K562 (cell line): ENCODE data around the gene HOXB7. TPM values are rescaled to one million over a fixed set of nuclear protein-coding genes. Genes with fewer than 3 reads are reported as not detected.

Source experiments
- ATAC-seq: fragments of 200-7000 bp; cut with Tn5 transposase; 3 replicates; pipeline ENCODE4 v1.9.1; 2020; ENCODE audit warnings: moderate library complexity
- BruUV-seq: library from RNA; stranded (reverse); fragments of 400-500 nt; replicated peaks from 2 replicates; lab custom pipeline; 2021; lab: Mats Ljungman, UMichigan
- CTCF ChIA-PET: fragments of 300-600 bp; formaldehyde crosslinking; extraction: SDS; loops from one replicate; lab custom pipeline; 2021; ENCODE audit warnings: low intra/inter-chr PET ratio; lab: Yijun Ruan, JAX
- POLR2A ChIA-PET: fragments of 300-600, 350-650 bp; sonication (Branson Sonifier 250); formaldehyde crosslinking; extraction: SDS; loops from one replicate; lab custom pipeline; 2021; ENCODE audit warnings: antibody characterized with exemption, inconsistent platforms; lab: Yijun Ruan, JAX
- DNase-seq, 4 experiments: peaks; one replicate each; pipeline versions ENCODE4 v3.0.0 to v3.0.0-alpha.2; 2011 to 2018; ENCODE audit warnings: low spot score in 3 of 4, mixed read lengths in 3 of 4; ENCODE audit errors: extremely low read depth in 1 of 4
- FAIRE-seq: peaks from 2 replicates; lab custom pipeline; 2011; peaks lifted over from hg19 to GRCh38; lab: Jason Lieb, UNC
- H2AFZ ChIP-seq: 2 replicates; pipeline ENCODE4 v1.6.0; 2011; ENCODE audit warnings: low read depth, low read length, control low read depth, inconsistent platforms
- H3K27ac ChIP-seq: fragments of 200-600 bp; 3 replicates; pipeline ENCODE4 v1.8.0; 2011; ENCODE audit warnings: low read depth, mild to moderate bottlenecking, control low read depth, inconsistent platforms, low read length, moderate library complexity, mixed read lengths; ENCODE audit errors: extremely low read depth
- H3K27me3 ChIP-seq, 2 experiments: fragments of 300-600 bp in 1 of 2; 2 replicates in 1 of 2; 3 replicates in 1 of 2; pipeline versions ENCODE4 v1.6.0 to v1.8.0; 2011; ENCODE audit warnings: inconsistent platforms in 2 of 2, low read length in 2 of 2, mild to moderate bottlenecking in 1 of 2, mixed read lengths in 1 of 2, moderate library complexity in 1 of 2; ENCODE audit not compliant: control insufficient read depth in 2 of 2, insufficient read depth in 2 of 2
- H3K36me3 ChIP-seq: fragments of 300-600 bp; 3 replicates; pipeline ENCODE4 v1.8.0; 2011; ENCODE audit warnings: mild to moderate bottlenecking, low read length, inconsistent platforms; ENCODE audit not compliant: control insufficient read depth, insufficient read depth
- H3K4me1 ChIP-seq, 2 experiments: fragments of 200-600 bp in 1 of 2; replicated peaks in 1 of 2; 2 replicates in 1 of 2; 3 replicates in 1 of 2; pipeline versions ENCODE4 v1.5.1 to v1.8.0; 2011; ENCODE audit warnings: inconsistent platforms in 2 of 2, low read length in 2 of 2, mild to moderate bottlenecking in 1 of 2, mixed read lengths in 1 of 2, moderate library complexity in 1 of 2; ENCODE audit not compliant: control insufficient read depth in 2 of 2, insufficient read depth in 2 of 2
- H3K4me2 ChIP-seq: 2 replicates; pipeline ENCODE4 v1.6.1; 2011; ENCODE audit warnings: low read length, control low read depth, inconsistent platforms, mixed read lengths; ENCODE audit not compliant: insufficient read depth
- H3K4me3 ChIP-seq: fragments of 200-600 bp; sonication (generic), shearing (Covaris generic); 2 replicates; pipeline ENCODE4 v1.5.1; 2016; ENCODE audit warnings: control low read depth, inconsistent platforms
- H3K79me2 ChIP-seq: fragments of 200-600 bp; 3 replicates; pipeline ENCODE4 v1.8.0; 2011; ENCODE audit warnings: low read length, inconsistent platforms; ENCODE audit not compliant: control insufficient read depth, insufficient read depth
- H3K9ac ChIP-seq, 2 experiments: 2 replicates each; pipeline versions ENCODE4 v1.6.0 to v1.6.1; 2011; ENCODE audit warnings: low read depth in 2 of 2, low read length in 2 of 2, control low read depth in 1 of 2, inconsistent platforms in 1 of 2, mild to moderate bottlenecking in 1 of 2, mixed read lengths in 1 of 2; ENCODE audit not compliant: insufficient read depth in 1 of 2
- H3K9me1 ChIP-seq: one replicate; pipeline ENCODE4 v1.6.0; 2011; ENCODE audit warnings: inconsistent platforms, mild to moderate bottlenecking, low read length, moderate library complexity; ENCODE audit not compliant: control insufficient read depth, insufficient read depth
- H3K9me3 ChIP-seq: replicated peaks from 2 replicates; pipeline ENCODE4 v1.5.1; 2011; ENCODE audit warnings: low read depth, low read length, inconsistent platforms; ENCODE audit not compliant: control insufficient read depth, insufficient read depth
- H4K20me1 ChIP-seq: replicated peaks from 2 replicates; pipeline ENCODE4 v1.6.1; 2011; ENCODE audit warnings: low read length, inconsistent platforms, mixed read lengths; ENCODE audit not compliant: control insufficient read depth, insufficient read depth
- ARID1B ChIP-seq: fragments of 450-650 bp; IDR thresholded peaks from 2 replicates; pipeline ENCODE4 v1.6.1; 2016; ENCODE audit warnings: antibody characterized with exemption, mild to moderate bottlenecking, inconsistent platforms
- FOXJ3 ChIP-seq: sonication (generic); formaldehyde crosslinking; IDR thresholded peaks from 2 replicates; pipeline ENCODE4 v1.4.0; 2020; ENCODE audit warnings: mild to moderate bottlenecking, missing genetic modification reagents
- MEF2D ChIP-seq: conservative IDR thresholded peaks from 2 replicates; pipeline ENCODE4 v1.6.1; 2016; ENCODE audit warnings: low read depth, missing genetic modification characterization, missing compliant biosample characterization
- RBFOX2 ChIP-seq: fragments of 200-400 bp; formaldehyde crosslinking; IDR thresholded peaks from 2 replicates; pipeline ENCODE4 v1.6.1; 2017; ENCODE audit warnings: low read depth, mild to moderate bottlenecking, low read length, moderate library complexity
- SRSF1 ChIP-seq: fragments of 200-400 bp; formaldehyde crosslinking; IDR thresholded peaks from 2 replicates; pipeline ENCODE4 v1.6.1; 2017; ENCODE audit warnings: mild to moderate bottlenecking, low read depth, low read length, moderate library complexity
- WGBS: fragments of 100-300 bp; shearing (Covaris generic); methylation state at CpG from one replicate; pipeline ENCODE4 v1.1.6; 2016; ENCODE audit warnings: low coverage, mixed read lengths; ENCODE audit not compliant: insufficient coverage; ENCODE audit errors: missing lambda C conversion rate; 5-methylcytosine and 5-hydroxymethylcytosine counted together
- in situ Hi-C: fragments of 300-500 bp; cut with MboI; formaldehyde crosslinking; loops from 4 replicates; pipeline ENCODE4 v1.15.0; 2018; ENCODE audit warnings: inconsistent platforms, mixed read lengths
- intact Hi-C: fragments of 100-400 bp; cut with micrococcal nuclease; formaldehyde crosslinking; loops from 2 replicates; pipeline ENCODE4 v1.14.2; 2022
- polyA plus RNA-seq, 8 experiments: library from polyadenylated mRNA; depleted of rRNA in 4 of 8; stranded (reverse) in 5 of 8; unstranded in 3 of 8; fragments of >200 nt; fragmentation: Nextera tagmentation in 2 of 8; fragmentation: Illumina TruSeq in 1 of 8; extraction: Ambion mirVana in 2 of 8; extraction: Trizol in 1 of 8; gene quantifications; 2 replicates each; pipeline versions ENCODE4 v1.2.1 to v1.2.3, GENCODE V29; 2011 to 2014; ENCODE audit warnings: inconsistent platforms in 1 of 8, missing spikeins in 1 of 8
- total RNA-seq, 7 experiments: library from RNA; depleted of rRNA in 6 of 7; stranded (reverse); fragments of >200 nt in 6 of 7; fragmentation: Illumina TruSeq in 2 of 7; extraction: Trizol in 2 of 7; gene quantifications; 2 replicates each; pipeline versions ENCODE4 v1.2.1 to v1.2.3, GENCODE V29; 2011 to 2021; ENCODE audit warnings: low replicate concordance in 1 of 7
- TF ChIP-seq, protein P1 (sequence below): IDR thresholded peaks from 3 replicates; pipeline ENCODE4 v1.6.1; 2011; ENCODE audit warnings: borderline replicate concordance, mild to moderate bottlenecking; ENCODE audit not compliant: insufficient read length, insufficient read depth
- TF ChIP-seq, protein P2 (sequence below): fragments of 250-450 bp; sonication (Bioruptor Pico); IDR thresholded peaks from 2 replicates; pipeline ENCODE4 v1.5.0; 2020; ENCODE audit warnings: mild to moderate bottlenecking, borderline replicate concordance
- TF ChIP-seq, protein P3 (sequence below): sonication (generic); formaldehyde crosslinking; IDR thresholded peaks from 2 replicates; pipeline ENCODE4 v1.8.0; 2022; ENCODE audit warnings: missing genetic modification reagents, mild to moderate bottlenecking, moderate library complexity, borderline replicate concordance
- TF ChIP-seq, protein P4 (sequence below): sonication (generic); formaldehyde crosslinking; IDR thresholded peaks from 2 replicates; pipeline ENCODE4 v1.8.1; 2023; ENCODE audit warnings: mild to moderate bottlenecking, missing genetic modification reagents
- TF ChIP-seq, protein P5 (sequence below): fragments of 250-450 bp; sonication (Bioruptor Pico); IDR thresholded peaks from 2 replicates; pipeline ENCODE4 v1.8.0; 2021; ENCODE audit warnings: moderate library complexity, mild to moderate bottlenecking, inconsistent platforms

The HOXB7 gene
- total and polyA plus RNA-seq, 9 of the 15 experiments (the other 6 are each of a cell fraction or from before 2014, with no cell fraction given) = 5.5 to 16.7 (median 8.3) TPM

DNA sequence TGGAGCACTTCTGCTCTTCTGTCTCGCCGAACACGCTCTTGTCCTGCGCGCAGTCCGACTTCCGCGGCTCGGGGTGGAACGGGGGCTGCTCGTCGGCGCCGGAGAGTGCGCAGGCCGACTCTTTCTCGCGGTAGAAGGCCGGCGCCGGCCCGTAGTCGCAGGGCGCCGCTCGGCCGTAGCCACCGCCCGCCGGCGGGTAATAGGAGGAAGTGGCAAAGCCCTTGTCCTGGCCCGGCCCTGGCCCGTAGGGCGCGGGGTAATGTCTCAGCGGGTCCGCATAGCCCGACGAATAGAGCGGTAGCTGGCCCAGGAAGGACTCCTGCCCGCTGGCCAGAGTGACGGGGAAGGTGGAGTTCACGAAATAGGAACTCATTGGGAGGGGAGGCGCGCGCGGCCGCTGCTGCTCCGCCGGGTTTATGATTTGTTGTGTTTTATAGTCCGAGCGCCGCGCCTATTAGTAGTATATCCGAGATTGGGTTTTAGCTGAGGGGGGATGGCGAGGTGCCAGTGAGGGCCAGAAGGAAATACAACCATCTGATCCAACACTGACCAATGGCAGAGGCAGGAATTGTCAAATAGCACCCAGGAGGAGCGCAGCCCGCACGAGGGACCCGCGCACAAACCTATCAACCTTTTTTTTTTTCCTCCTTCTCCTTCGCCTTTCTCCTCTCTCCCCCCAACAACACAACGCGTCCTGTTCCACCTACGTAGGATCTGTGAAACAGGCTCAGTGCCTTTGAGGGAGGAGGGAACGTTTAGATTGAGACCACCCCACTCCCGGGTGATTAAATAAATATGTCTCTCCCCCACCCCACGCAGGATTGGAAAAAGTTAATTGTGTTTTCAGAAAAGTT lies 12.8 kb downstream of the HOXB7 start:
- no peaks in the 10 kb centered on the region for H3K9me3 ChIP-seq
- BruUV-seq = no TSS peak
- FAIRE-seq (no peak), ATAC-seq (no peak), DNase-seq (no peak)
- no peak overlapping the region for H3K27ac ChIP-seq
- no peaks in the 10 kb centered on the region; the same call in 1 of the 2 replicates for H4K20me1 ChIP-seq
- H3K4me2 ChIP-seq = no peak overlapping the region
- H3K79me2 ChIP-seq = peaks cover 45% of the 10 kb centered on the region
- H3K27me3 ChIP-seq = no peaks in the 10 kb centered on the region
- TF ChIP-seq, protein P1, sequence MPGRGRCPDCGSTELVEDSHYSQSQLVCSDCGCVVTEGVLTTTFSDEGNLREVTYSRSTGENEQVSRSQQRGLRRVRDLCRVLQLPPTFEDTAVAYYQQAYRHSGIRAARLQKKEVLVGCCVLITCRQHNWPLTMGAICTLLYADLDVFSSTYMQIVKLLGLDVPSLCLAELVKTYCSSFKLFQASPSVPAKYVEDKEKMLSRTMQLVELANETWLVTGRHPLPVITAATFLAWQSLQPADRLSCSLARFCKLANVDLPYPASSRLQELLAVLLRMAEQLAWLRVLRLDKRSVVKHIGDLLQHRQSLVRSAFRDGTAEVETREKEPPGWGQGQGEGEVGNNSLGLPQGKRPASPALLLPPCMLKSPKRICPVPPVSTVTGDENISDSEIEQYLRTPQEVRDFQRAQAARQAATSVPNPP = no peak
- TF ChIP-seq, protein P2, sequence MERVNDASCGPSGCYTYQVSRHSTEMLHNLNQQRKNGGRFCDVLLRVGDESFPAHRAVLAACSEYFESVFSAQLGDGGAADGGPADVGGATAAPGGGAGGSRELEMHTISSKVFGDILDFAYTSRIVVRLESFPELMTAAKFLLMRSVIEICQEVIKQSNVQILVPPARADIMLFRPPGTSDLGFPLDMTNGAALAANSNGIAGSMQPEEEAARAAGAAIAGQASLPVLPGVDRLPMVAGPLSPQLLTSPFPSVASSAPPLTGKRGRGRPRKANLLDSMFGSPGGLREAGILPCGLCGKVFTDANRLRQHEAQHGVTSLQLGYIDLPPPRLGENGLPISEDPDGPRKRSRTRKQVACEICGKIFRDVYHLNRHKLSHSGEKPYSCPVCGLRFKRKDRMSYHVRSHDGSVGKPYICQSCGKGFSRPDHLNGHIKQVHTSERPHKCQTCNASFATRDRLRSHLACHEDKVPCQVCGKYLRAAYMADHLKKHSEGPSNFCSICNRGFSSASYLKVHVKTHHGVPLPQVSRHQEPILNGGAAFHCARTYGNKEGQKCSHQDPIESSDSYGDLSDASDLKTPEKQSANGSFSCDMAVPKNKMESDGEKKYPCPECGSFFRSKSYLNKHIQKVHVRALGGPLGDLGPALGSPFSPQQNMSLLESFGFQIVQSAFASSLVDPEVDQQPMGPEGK (CRISPR knock-in tag) = no peak
- TF ChIP-seq SRSF1 = no peak
- TF ChIP-seq ARID1B = no peak
- no peak for TF ChIP-seq MEF2D (tag)
- no peak for TF ChIP-seq FOXJ3 (CRISPR knock-in tag)
- TF ChIP-seq, protein P3, sequence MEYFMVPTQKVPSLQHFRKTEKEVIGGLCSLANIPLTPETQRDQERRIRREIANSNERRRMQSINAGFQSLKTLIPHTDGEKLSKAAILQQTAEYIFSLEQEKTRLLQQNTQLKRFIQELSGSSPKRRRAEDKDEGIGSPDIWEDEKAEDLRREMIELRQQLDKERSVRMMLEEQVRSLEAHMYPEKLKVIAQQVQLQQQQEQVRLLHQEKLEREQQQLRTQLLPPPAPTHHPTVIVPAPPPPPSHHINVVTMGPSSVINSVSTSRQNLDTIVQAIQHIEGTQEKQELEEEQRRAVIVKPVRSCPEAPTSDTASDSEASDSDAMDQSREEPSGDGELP (CRISPR knock-in tag) = no peak
- TF ChIP-seq, protein P4, sequence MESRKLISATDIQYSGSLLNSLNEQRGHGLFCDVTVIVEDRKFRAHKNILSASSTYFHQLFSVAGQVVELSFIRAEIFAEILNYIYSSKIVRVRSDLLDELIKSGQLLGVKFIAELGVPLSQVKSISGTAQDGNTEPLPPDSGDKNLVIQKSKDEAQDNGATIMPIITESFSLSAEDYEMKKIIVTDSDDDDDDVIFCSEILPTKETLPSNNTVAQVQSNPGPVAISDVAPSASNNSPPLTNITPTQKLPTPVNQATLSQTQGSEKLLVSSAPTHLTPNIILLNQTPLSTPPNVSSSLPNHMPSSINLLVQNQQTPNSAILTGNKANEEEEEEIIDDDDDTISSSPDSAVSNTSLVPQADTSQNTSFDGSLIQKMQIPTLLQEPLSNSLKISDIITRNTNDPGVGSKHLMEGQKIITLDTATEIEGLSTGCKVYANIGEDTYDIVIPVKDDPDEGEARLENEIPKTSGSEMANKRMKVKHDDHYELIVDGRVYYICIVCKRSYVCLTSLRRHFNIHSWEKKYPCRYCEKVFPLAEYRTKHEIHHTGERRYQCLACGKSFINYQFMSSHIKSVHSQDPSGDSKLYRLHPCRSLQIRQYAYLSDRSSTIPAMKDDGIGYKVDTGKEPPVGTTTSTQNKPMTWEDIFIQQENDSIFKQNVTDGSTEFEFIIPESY = peak; percentile 88
- TF ChIP-seq, protein P5, sequence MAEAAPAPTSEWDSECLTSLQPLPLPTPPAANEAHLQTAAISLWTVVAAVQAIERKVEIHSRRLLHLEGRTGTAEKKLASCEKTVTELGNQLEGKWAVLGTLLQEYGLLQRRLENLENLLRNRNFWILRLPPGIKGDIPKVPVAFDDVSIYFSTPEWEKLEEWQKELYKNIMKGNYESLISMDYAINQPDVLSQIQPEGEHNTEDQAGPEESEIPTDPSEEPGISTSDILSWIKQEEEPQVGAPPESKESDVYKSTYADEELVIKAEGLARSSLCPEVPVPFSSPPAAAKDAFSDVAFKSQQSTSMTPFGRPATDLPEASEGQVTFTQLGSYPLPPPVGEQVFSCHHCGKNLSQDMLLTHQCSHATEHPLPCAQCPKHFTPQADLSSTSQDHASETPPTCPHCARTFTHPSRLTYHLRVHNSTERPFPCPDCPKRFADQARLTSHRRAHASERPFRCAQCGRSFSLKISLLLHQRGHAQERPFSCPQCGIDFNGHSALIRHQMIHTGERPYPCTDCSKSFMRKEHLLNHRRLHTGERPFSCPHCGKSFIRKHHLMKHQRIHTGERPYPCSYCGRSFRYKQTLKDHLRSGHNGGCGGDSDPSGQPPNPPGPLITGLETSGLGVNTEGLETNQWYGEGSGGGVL = no peak
- TF ChIP-seq RBFOX2 = peak; percentile 31; the same call in 1 of the 2 replicates
- ChIA-PET POLR2A (interaction anchor here (1.1 to 2.3 kb wide), 2 partner anchors 9 to 11 kb away, joined by 5 to 10 read pairs; no protein-coding TSS in a partner anchor), CTCF (no interaction called here)
- no peak overlapping the region for H3K9ac ChIP-seq
- no peaks in the 10 kb centered on the region; the same call in 2 of the 3 replicates for H3K36me3 ChIP-seq
- no peak overlapping the region for H2AFZ ChIP-seq
- H3K4me1 ChIP-seq = peaks cover 29 to 66% of the 10 kb centered on the region in 2 experiments; a peak in 4 of 5 replicates
- in situ Hi-C loops (no loop called here), intact Hi-C loops (no loop called here)
- no peaks in the 10 kb centered on the region for H3K9me1 ChIP-seq
- H3K4me3 ChIP-seq = no peak overlapping the region
- WGBS = 94% methylated on average over 37 of the region's 68 CpGs
